HG03103 (cell line): ENCODE results near the gene RIN3.
"Not testable (repeated sequence)": the region's sequence is repeated elsewhere in the genome, so short reads cannot be mapped to it uniquely, and the experiment has no call there.

Experiments
- ATAC-seq: cut with Tn5 transposase; IDR thresholded peaks from one replicate; pipeline ENCODE4 v1.9.1; 2021; ENCODE audit warnings: low read depth; ENCODE audit not compliant: unreplicated experiment

RIN3 gene

DNA sequence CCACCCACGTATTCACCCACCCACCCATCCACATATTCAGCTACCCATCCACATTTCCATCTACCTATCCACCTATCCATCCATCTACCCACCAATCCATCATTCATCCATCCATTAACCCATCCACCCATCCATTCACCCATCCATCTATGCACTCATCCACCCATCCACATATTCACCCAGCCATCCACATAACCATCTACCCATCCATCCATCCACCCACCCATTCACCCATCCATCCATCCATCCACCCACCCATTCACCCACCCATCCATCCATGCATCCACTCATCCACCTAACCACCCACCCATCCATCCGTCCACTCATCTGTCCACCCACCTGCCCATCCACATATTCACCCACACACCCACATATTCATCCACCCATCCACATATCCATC lies 164.4 kb downstream of the RIN3 start:
- ATAC-seq = no peak

DNA sequence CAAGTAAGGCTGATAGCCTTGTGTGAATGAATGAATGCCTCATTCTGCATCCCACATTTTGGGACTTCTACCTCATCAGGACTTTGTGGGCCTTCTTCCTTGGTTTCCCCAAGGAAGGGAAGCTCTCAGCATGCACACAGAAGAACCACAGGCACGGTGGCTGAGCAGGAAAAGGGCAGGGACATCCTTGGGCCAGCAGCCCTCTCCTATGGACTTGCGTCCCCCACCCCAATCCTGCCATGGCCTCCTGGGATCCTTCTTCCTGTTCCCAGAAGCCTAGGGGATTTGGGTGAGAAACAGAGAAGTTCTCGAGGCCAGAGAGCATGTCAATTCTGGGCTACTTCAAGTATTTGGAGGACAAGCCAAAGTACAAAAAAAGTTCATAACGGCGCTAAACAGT lies 165.2 kb downstream of the RIN3 start:
- ATAC-seq = no peak

DNA sequence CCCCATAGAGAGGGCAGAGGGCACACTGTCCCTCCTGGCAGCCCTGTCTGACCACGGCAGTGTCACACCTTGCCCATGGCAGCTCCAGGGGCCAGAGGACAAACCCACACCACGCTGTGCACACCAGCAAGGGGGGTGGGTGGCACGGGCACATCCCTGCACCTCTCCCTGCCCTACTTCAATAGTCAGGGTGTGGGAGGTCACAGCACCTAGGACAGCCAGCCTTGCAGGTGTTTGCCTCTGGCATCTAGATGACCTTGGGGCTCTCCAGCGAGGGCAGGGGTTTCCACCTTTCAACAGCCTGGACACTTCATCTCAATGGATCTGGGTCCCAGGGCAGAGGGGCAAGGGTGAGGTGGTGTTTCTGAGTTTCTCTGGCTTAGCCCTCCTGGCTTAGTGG lies 165.7 kb downstream of the RIN3 start:
- no peak for ATAC-seq

DNA sequence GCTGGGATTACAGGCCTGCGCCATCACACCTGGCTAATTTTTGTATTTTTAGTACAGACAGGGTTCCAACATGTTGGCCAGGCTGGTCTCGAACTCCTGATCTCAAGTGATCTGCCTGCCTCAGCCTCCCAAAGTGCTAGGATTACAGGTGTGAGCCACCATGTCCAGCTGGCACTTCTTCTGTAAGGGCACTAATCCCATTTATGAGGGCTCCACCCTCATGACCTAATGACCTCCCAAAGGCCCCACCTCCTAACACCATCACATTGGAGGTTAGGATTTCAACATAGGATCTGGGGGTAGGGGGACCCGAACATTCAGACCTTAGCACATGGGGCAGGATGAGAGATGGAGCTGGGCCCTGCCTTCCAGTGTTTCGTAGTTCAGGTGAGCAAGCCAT lies 166.7 kb downstream of the RIN3 start:
- not testable (repeated sequence) for ATAC-seq

DNA sequence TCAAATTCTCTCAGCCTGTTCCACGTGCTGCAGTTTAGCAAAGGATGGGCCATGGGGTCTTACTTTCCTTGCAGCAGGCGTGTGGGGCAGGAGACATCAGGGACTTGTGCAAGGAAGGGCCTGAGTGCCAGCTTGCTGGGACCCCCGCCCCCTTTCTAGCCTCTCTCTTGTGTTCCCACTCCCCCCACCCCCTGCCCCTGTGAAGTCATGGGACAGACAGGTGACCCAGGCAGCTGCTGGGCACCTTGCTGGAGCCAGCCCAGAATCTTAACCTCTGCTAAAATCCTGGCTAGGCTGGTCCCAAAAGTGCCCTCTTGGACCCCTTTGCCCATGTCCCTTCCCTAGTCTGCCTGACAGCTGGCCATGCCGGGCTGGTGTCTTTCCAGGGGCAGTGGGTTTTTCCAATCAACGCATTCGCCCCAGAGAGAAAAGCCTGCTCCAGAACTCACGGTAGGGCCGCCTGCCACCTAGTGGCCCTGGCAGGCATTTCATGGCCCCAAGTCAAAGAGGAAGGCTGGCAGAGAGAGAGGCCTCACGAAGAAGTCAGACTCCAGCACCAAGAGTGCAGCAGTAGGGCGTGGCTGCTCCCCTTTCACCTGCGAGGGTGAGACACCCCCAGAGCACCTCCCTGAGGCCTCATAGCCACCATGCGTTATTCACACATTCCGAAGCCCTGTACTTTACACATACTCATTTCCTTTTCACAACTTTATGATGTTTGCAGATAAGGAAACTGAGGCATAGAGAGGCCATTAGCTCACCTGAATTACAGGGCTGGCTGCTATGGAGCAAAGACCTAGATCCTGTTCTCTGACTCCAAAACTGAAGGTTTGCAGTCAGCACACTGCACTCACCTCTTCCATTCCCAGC lies 167.4 kb downstream of the RIN3 start:
- no peak for ATAC-seq

DNA sequence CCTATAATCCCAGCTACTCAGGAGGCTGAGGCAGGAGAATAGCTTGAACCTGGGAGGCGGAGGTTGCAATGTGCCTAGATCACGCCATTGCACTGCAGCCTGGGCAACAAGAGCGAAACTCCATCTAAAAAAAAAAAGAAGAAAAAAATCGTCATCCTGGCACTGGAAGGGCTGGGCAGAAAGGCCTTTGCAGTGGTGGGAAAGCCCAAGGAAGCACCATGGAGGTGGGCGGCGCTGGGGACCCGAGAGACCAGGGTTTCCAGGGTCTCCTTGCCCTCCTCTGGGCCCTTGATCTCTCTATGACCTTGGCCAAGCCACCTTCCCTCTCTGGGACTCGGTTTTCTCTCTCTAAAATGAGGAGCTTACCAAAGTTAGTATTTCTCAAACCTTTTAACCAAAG lies 169.5 kb downstream of the RIN3 start:
- no peak for ATAC-seq

DNA sequence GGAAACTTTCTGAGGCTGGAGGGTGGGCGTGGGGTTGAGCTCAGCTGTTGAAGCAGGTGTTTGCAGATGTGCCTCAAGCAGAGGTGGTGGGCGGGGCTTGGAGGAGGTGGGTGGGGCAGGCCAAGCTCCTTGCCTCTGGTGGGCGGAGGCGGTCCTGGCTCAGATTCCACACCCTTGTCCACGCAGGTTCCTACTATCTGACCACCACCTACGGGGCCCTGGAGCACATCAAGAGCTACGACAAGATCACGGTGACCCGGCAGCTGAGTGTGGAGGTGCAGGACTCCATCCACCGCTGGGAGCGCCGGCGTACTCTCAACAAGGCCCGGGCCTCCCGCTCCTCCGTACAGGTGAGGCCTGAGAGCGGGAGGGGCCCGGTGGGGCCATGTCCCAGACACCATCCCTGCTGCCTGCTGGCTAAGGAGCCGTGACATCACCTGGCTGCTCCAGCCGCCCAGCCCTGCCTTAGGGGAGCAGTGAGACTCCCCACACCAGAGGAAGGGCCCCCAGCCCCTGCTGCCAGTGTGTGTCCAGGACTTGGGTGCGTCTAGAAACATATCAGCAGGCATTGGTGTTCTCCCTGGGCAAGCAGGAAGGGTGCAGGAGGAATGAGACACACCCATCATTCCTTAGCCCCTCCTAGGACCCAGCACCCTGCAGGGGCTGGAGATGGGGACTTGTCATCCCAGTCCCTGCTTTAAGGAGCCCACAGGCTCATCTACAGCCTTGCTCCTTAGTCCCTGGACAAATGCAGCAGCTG lies 171.4 kb downstream of the RIN3 start:
- ATAC-seq = no peak

DNA sequence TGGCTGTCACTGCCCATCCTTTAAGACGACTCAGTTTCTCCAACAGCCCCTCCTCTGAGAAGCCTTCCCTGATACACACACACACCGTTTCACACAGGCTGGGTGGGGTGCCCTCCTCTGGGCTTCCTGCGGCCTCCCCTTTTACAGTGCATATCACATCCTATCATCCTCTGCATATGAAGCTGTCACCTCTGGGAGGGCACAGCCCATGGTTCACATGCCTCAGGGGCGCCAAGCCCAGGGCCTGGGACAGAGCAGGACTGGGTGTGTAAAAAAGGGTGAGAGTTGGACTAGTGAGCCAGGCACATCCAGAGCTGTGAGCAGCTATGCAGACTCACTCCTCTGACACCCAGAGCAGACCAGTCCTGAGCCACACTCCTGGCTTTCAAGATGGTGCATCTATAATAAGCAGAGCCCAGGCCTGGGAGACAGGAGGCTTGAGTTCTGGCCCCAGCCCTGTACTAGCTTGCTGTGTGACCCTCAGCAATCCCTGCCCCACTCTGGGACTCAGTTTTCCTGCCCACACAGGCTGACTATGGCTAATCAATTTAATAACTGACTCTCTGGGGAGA lies 172.3 kb downstream of the RIN3 start:
- no peak for ATAC-seq

DNA sequence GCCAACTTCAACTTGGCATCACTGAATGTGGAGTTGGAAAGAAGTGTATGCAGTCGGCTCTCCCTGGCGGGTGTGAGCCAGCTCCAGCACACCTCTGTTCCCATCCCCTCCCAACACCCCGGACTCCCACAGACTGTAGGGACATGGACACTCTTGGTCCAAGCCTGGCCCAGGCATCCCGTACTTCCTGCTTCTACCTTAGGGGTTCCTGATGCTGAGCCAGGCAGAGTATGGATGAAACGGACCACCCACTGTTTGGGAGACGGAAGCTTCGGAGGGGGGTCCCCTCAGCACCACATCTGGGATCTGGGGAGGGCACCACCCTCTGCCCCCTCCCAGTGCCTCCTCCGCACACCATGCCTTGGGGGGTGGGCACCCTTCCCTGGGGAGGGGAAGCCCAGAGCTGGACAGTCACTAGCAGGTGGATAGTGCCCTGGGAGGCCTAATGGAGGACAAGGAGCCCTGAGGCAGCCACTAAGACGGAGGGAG lies 172.9 kb downstream of the RIN3 start:
- no peak for ATAC-seq

DNA sequence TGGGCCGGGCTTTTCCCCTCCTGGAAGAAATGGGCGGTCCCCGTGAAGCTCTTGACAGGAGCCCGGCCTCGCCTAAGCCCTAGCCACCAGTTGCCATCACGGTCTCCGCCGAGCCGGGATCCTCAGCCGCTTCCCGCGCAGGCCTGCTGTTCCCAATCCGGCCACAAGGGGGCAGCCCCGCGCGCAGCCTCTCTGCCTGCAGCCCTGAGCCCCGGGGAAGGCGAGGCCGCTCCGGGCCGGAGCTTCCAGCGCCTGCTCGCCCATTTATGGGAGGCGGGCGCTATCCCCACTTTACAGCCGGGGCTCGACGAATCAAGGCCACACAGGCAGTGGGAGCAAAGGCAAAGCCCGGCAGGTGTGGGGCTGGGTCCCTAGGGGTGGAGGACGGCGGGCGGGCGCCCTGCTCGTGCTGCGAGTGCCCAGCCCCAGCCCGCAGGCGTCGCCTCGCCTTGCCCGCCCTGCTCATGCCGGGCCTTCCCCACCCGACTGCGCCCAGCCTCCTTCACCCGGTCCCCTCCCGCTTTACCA lies 173.4 kb downstream of the RIN3 start:
- ATAC-seq = no peak

DNA sequence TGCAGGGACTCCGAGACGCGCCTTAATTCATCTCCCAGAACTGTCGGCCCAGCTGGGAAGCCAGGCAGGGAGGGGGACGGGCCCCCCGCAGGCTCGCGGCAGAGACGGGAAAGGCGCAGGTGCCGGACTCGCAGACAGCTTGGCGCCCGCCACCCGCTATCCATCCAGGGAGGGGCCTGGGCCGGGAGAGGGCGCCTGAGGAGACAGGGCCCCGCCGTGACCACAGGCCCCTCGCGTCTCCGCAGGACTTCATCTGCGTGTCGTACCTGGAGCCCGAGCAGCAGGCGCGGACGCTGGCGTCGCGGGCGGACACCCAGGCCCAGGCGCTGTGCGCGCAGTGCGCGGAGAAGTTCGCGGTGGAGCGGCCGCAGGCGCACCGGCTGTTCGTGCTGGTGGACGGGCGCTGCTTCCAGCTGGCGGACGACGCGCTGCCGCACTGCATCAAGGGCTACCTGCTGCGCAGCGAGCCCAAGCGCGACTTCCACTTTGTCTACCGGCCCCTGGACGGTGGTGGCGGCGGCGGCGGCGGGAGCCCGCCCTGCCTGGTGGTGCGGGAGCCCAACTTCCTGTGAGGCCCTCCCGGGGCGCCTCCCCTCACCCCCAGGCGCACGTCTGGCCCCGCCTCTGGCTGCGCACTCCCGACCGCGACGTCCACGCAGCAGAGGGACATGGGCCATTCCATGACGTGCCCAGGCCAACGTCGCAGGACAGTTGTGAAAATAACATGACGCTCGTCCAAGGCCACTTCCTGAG lies 174.3 kb downstream of the RIN3 start:
- ATAC-seq = no peak

DNA sequence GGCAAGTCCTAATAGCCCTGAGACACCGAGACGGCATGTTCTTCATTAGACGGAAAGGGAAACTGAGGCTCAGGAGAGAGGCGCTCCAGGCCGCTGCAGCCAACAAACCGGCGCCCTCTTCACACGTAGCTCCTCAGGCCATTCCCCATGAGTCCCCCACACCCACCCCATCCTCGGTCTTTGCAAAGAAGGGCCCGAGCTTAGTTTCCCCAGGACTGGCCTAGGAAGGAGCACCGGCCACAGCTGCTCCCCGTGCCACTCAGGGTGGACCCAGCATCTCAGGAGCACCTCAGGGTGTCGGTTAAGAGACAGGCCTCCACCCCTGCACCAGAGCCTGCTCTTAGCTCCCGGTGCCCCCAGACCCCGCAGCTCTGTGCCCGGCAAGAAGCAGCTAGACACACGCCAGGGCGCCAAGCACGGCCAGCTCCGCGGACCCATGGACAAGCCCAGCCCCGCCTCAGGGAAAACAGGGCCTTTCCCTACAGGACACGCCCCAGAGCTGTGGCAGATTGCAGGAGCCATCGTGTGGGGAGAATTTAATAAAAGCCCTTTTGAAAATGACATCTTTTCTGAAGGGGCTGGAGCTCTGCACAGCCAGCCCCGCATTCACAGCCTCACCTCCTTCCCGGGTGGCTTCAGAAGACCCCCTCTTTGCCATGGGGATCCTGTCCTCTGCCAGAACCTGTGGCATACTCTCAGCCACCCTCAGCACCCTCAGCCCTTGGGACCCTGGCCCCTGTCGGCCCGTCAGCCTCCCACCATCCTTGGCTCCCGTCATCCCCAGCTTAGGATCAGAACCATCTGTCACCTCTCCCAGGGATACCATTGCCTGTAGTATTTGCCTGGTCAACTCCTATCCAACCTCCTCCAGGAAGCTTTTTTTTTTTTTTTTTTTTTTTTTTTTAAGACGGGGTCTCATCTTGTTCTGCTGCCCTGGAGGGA lies 175.1 kb downstream of the RIN3 start:
- ATAC-seq = no peak

DNA sequence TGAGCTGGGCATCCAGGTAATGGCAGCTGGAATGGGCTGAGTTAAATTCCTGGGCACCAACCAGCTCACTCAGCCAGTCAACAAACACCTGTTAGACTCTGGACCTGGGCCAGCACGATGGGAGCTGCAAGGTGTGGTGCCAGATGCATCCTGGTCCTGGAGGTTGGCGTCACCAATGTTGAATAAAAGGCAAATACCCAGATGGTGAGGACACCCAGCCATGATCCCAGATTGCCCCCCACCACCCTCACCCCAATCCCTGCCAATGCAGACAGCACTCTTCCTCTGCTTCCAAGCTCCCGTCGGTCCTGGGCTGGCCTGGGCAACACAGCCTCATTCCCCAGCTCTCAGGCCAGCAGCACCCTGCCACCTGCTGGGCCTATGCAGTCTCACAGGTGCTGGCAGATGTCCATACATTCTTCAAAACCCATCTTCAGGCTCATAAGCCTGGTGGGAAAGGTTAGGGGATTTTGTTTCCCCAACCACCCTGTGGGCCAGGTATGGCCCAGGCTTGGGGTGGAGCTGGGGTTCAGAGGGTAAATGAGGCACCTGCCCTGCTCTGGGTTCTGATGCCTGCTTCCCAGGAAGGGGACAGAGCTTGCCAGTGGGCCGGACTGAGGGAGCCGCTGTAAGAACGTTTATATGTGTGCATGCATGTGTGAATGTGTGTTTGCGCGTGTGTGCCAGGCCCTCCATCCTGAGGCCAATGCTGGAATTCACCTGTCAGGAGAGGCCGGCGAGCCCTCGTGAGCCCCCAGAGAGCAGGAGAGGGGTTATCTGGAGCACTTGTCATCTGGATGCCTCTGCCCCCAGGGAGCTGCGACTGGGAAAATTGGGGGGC lies 176.8 kb downstream of the RIN3 start:
- ATAC-seq = no peak

DNA sequence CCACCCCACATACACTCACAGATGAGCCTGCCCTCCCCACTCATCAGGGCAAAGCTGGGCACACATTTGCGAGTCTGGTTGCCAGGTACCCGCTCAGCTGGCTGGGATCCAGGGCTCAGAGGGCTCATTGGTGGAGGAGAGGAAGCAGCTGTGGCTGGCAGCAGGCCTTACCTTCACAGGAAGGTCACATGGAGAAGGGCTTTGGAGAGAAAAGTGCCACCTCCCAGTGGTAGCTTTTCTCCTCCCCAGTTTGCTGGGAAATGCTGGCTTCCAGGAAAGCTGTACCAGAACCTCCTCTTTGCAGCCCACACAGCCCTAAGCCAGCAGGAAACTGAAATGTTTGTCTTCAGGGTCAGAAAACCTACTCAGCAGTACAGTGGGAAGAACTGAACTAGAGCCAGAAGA lies 179.2 kb downstream of the RIN3 start:
- ATAC-seq = no peak

DNA sequence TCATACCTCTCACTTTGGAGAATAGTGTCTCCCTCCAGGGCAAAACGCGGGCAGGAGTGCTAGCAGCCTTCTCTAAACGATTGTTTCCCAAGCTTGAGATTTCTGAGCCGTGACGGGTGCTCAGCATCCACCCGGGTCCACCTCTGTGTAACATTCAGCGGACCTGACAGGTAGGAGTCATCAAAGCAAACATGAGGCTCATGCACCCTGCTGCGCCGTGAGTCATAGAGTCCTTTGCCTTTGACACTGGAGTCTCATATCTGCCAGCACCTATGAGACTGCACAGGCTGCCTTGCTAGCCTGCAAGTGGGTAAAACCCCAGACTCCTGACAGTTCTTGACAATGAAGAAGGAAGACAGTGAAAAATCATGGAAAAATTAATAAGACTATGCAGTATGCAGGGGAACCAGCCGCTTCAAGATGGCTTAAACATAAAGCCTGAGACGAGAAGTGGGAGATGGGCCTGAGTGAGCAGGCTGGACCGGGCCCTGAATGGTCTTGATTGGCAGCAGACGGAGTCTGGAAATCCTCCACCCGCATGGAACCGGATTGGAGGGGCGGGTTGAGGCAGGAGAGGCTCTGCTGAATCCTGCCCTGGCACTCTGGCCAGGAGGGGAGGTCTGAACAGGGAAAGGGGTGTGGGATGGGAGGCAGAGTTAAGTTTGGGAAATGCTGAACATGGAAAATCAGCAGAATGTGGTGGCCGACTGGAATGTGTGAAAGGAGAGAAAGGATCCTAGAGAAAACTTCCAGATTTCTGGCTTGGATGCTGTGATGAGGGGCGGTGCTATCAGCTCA lies 180.6 kb downstream of the RIN3 start:
- no peak for ATAC-seq

DNA sequence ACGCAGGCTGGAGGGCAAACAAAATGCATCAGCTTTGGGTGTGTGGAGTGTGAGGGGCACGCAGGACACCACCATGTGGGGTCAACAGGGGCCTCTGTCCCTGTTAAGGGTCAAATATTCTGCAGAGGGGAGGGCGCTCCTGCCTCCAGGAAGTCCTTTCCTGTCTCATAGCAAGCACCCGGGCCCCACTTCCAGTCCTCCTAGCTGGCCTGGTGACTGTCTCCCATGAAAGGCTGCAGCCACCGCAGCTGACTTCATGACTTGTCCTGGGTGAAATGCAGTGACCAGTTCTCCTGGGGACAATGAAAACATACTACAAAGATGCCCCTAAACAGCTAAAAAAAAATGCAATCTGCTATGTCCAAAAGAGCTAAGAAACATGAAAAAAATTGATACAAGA lies 181.2 kb downstream of the RIN3 start:
- ATAC-seq = no peak

DNA sequence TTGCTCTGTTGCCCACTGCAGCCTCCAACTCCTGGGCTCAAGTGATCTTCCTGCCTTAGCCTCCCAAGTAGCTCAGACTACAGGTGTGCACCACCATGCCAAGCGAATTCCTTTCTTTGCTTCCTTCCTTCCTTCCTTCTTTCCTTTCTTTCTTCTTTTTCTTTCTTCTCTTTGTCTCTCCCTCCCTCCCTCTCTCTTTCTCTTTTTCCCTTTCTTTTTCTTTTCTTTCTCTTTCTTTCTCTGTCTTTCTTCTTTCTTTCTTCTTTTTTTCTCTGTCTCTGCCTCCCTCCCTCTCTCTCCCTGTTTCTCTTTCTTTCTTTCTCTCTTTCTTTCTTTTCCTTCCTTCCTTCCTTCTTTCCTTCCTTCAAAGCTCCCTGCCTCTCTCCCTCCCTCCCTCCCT lies 182.0 kb downstream of the RIN3 start:
- ATAC-seq = no peak

DNA sequence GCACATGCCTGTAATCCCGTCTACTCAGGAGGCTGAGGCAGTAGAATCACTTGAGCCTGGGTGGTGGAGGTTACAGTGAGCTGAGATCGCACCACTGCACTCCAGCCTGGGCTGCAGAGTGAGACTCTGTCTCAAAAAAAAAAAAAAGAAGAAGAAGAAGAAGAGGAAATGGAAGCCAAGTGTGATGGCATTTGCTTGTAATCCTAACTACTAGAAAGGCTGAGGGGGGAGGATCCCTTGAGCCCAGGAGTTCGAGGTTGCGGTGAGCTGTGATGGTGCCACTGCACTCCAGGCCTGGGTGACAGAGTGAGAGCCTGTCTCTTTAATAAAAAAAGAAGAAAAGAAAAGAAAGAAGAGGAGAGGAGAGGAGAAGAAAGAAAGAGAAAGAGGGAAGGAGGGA lies 182.8 kb downstream of the RIN3 start:
- no peak for ATAC-seq
